ENCODE data around the gene CAMK1D.

DNA sequence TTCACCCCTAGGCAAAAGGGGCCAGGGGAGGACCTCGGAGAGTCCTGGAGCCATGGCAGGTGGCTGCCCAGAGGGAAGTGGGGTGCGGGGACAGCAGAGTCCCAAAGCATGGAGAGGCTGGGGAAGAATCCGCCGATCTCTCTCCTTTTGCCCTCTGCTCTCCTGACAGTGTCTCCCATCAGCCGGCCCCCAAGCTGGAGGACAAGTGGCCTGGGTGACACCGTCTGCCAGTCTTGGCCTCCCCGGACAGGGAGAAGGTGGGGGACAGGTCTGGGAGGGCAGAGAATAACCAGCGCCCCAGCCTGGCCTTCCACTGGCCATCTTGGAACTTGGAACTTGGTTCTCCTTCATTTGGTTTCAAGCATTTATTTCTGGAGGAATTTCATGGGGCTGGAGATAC is 77.9 kb downstream of the CAMK1D start:
- TF ChIP-seq EP300 (IDR thresholded peaks at IDR 0.05; ENCODE audit: borderline replicate concordance in 1 of 2, low read depth in 2 of 2, low read length in 2 of 2) = no peak
- TF ChIP-seq, protein P1, sequence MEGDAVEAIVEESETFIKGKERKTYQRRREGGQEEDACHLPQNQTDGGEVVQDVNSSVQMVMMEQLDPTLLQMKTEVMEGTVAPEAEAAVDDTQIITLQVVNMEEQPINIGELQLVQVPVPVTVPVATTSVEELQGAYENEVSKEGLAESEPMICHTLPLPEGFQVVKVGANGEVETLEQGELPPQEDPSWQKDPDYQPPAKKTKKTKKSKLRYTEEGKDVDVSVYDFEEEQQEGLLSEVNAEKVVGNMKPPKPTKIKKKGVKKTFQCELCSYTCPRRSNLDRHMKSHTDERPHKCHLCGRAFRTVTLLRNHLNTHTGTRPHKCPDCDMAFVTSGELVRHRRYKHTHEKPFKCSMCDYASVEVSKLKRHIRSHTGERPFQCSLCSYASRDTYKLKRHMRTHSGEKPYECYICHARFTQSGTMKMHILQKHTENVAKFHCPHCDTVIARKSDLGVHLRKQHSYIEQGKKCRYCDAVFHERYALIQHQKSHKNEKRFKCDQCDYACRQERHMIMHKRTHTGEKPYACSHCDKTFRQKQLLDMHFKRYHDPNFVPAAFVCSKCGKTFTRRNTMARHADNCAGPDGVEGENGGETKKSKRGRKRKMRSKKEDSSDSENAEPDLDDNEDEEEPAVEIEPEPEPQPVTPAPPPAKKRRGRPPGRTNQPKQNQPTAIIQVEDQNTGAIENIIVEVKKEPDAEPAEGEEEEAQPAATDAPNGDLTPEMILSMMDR (IDR thresholded peaks at IDR 0.05; ENCODE audit: control extremely low read depth in 1 of 3, insufficient read depth in 1 of 3, low read depth in 1 of 3, low read length in 3 of 3) = no peak
- TF ChIP-seq KDM5A (IDR thresholded peaks at IDR 0.05; ENCODE audit: low read length) = no peak
- no peak for TF ChIP-seq EZH2 (IDR thresholded peaks at IDR 0.05; ENCODE audit: low read depth, low read length, severe bottlenecking)
- no peak for TF ChIP-seq POLR2A (IDR thresholded peaks at IDR 0.05; ENCODE audit: control extremely low read depth in 1 of 2, low read depth in 2 of 2, low read length in 2 of 2)
- no peak for TF ChIP-seq CEBPB (IDR thresholded peaks at IDR 0.05; ENCODE audit: low read depth, low read length)
- no peak for TF ChIP-seq POLR2AphosphoS5 (IDR thresholded peaks at IDR 0.05; ENCODE audit: low read depth, low read length)
- TF ChIP-seq, protein P2, sequence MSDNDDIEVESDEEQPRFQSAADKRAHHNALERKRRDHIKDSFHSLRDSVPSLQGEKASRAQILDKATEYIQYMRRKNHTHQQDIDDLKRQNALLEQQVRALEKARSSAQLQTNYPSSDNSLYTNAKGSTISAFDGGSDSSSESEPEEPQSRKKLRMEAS (IDR thresholded peaks at IDR 0.05) = no peak
- TF ChIP-seq, protein P3, sequence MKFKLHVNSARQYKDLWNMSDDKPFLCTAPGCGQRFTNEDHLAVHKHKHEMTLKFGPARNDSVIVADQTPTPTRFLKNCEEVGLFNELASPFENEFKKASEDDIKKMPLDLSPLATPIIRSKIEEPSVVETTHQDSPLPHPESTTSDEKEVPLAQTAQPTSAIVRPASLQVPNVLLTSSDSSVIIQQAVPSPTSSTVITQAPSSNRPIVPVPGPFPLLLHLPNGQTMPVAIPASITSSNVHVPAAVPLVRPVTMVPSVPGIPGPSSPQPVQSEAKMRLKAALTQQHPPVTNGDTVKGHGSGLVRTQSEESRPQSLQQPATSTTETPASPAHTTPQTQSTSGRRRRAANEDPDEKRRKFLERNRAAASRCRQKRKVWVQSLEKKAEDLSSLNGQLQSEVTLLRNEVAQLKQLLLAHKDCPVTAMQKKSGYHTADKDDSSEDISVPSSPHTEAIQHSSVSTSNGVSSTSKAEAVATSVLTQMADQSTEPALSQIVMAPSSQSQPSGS (IDR thresholded peaks at IDR 0.05; ENCODE audit: low read length) = no peak
- TF ChIP-seq SUZ12 (IDR thresholded peaks at IDR 0.05; ENCODE audit: low read length) = no peak
- no peak for TF ChIP-seq MAFK (IDR thresholded peaks at IDR 0.05; ENCODE audit: low read depth, low read length)
- no peak for TF ChIP-seq RFX5 (IDR thresholded peaks at IDR 0.05; ENCODE audit: borderline replicate concordance, low read depth, low read length)
- no peak for TF ChIP-seq SRF (IDR thresholded peaks at IDR 0.05; ENCODE audit: low read depth, low read length)
- no peak for TF ChIP-seq SIN3A (conservative IDR thresholded peaks at IDR 0.05 in 1 of 2, IDR thresholded peaks at IDR 0.05 in 1 of 2; ENCODE audit: low read depth in 1 of 2, low read length in 2 of 2)

Data from H1 (cell line).